ENCODE results near the gene TIGD6.

- TF ChIP-seq CTCF (IDR thresholded peaks at IDR 0.05; ENCODE audit: low read depth, low read length, poor library complexity, severe bottlenecking) = no peak
- no peak for TF ChIP-seq EZH2phosphoT487 (IDR thresholded peaks at IDR 0.05; ENCODE audit: borderline replicate concordance, low read length)
Measured at GRCh38 chr5:150015415-150015814, 15.0 kb upstream of the TIGD6 start.

Data from DOHH2 (cell line).